Left ventricle myocardium inferior (tissue), 1 donor: ENCODE measurements around the gene SH2D6. TPM values are rescaled to one million over a fixed set of nuclear protein-coding genes. Genes with fewer than 3 reads are reported as not detected.

Source experiments
- DNase-seq: peaks from one replicate; pipeline ENCODE4 v3.0.0-alpha.2; 2020
- H3K27ac ChIP-seq: fragments of 200-600 bp; replicated peaks from 2 replicates; pipeline ENCODE4 v1.8.0; 2021
- H3K27me3 ChIP-seq: fragments of 200-600 bp; 2 replicates; pipeline ENCODE4 v1.8.0; 2021; ENCODE audit warnings: low read depth
- H3K36me3 ChIP-seq: fragments of 200-600 bp; 2 replicates; pipeline ENCODE4 v1.8.0; 2021
- H3K4me1 ChIP-seq: fragments of 200-600 bp; 2 replicates; pipeline ENCODE4 v1.8.0; 2021
- H3K4me3 ChIP-seq: fragments of 200-600 bp; 2 replicates; pipeline ENCODE4 v1.8.0; 2021; ENCODE audit warnings: mild to moderate bottlenecking, moderate library complexity
- H3K9me3 ChIP-seq: fragments of 200-600 bp; replicated peaks from 2 replicates; pipeline ENCODE4 v1.8.0; 2021
- CTCF ChIP-seq: fragments of 200-600 bp; IDR thresholded peaks from 2 replicates; pipeline ENCODE4 v1.8.0; 2021; ENCODE audit warnings: antibody characterized with exemption, mild to moderate bottlenecking, borderline replicate concordance
- intact Hi-C: fragments of 100-400 bp; cut with micrococcal nuclease; formaldehyde crosslinking; loops from one replicate; pipeline ENCODE4 v1.11.0; 2022
- total RNA-seq: library from RNA; stranded (reverse); fragmentation: NEBNext Ultra II Directional; extraction: Animal tissue kit (Norgen Biotek cat#: 25700); gene quantifications from one replicate; pipeline ENCODE4 v1.2.1, GENCODE V29; 2021
- donor health status: DM: no; HTN: yes; CAD: no; lungs with severe emphysema.

Gene SH2D6
- total RNA-seq, 1 donor from 2014 or later = not detected

- H3K4me3 ChIP-seq = no peak overlapping the region
- DNase-seq = no peak
- peaks cover 11% of the 10 kb centered on the region for H3K9me3 ChIP-seq
- H3K36me3 ChIP-seq = no peaks in the 10 kb centered on the region
- intact Hi-C loops = no loop called here
- TF ChIP-seq CTCF = no peak
- no peaks in the 10 kb centered on the region for H3K4me1 ChIP-seq
- H3K27me3 ChIP-seq = no peaks in the 10 kb centered on the region
- no peak overlapping the region for H3K27ac ChIP-seq
These were observed 19.4 kb upstream of the SH2D6 start for GRCh38 chr2:85399183-85399455.

GRCh38 chr2:85400023-85400422, 18.5 kb upstream of the SH2D6 start:
- Histone ChIP-seq H3K4me1 (no peaks in the 10 kb centered on the region), H3K27ac (no peak overlapping the region), H3K27me3 (no peaks in the 10 kb centered on the region), H3K9me3 (peaks cover 19% of the 10 kb centered on the region), H3K36me3 (no peaks in the 10 kb centered on the region), H3K4me3 (no peak overlapping the region)
- TF ChIP-seq CTCF = no peak
- no peak for DNase-seq
- intact Hi-C loops = no loop called here

GRCh38 chr2:85400541-85401463, 17.7 kb upstream of the SH2D6 start:
- Histone ChIP-seq H3K4me3 (no peak overlapping the region), H3K9me3 (peaks cover 21% of the 10 kb centered on the region), H3K36me3 (no peaks in the 10 kb centered on the region), H3K27me3 (no peaks in the 10 kb centered on the region), H3K27ac (no peak overlapping the region), H3K4me1 (no peaks in the 10 kb centered on the region)
- DNase-seq = no peak
- no peak for TF ChIP-seq CTCF
- intact Hi-C loops = no loop called here

- Histone ChIP-seq H3K4me1 (no peaks in the 10 kb centered on the region), H3K9me3 (peaks cover 21% of the 10 kb centered on the region), H3K4me3 (no peak overlapping the region), H3K27ac (no peak overlapping the region), H3K36me3 (no peaks in the 10 kb centered on the region), H3K27me3 (no peaks in the 10 kb centered on the region)
- no peak for TF ChIP-seq CTCF
- no peak for DNase-seq
- intact Hi-C loops = no loop called here
These were observed 17.1 kb upstream of the SH2D6 start for GRCh38 chr2:85401464-85401805.

- no peak for TF ChIP-seq CTCF
- DNase-seq = no peak
- Histone ChIP-seq H3K9me3 (peaks cover 21% of the 10 kb centered on the region), H3K27ac (no peak overlapping the region), H3K36me3 (no peaks in the 10 kb centered on the region), H3K27me3 (no peaks in the 10 kb centered on the region), H3K4me1 (no peaks in the 10 kb centered on the region), H3K4me3 (no peak overlapping the region)
- intact Hi-C loops = no loop called here
These were observed 16.7 kb upstream of the SH2D6 start for GRCh38 chr2:85401844-85402243.
